Cardiac fibroblast (primary cell): ENCODE results near the gene FOXS1.

Experiments
- DNase-seq, 2 donors: peaks; one replicate each; pipeline versions ENCODE4 v3.0.0 to v3.0.0-alpha.2; 2010; ENCODE audit warnings: low read depth in 2 of 2
- H3K4me3 ChIP-seq, 2 donors: replicated peaks in 1 of 2; 1 replicate in 1 of 2; 2 replicates in 1 of 2; pipeline ENCODE4 v1.5.1; 2011; ENCODE audit warnings: low read depth in 2 of 2, low read length in 2 of 2, mild to moderate bottlenecking in 2 of 2, moderate library complexity in 1 of 2
- TF ChIP-seq, protein P1 (sequence below): IDR thresholded peaks from one replicate; pipeline ENCODE4 v1.5.1; 2011; ENCODE audit warnings: low read depth, mild to moderate bottlenecking, low read length, inconsistent platforms

Gene FOXS1

DNA sequence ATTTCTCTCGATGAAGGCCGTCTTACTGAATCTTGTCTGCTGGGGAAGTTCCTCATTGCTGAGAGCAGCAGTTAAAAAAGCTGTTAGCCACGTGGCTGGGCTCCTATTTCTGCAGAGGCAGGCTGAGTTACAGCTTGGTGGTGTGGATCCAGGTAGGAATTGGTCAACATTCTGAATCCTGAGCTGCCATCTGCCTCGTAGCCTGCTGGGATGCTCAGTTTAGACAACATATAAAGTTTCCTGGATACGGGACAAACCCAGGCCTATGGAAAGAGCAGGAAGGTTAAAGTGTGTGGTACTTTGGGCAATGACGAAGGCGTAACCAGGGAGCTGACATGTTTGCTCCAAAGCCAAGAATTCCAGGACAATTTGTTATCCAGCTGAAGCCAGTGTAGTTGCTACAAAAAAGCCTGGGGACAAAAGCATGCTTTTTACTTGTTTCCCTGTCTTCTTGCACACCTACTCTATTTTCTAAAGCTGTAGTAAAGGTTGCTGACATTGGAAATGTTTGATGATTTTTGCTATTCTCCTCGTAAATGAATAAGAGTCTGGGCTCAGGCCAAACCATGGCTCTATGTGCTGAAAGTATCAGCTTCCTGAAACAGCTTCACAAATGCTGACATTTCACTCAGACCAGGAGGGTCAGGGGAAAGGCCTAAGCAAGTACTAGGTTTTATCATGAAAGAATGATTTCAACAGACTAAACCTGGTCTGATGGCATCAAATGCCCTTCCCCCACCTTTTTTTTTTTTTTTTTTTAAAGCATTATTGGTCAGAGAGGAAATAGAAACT is 38.6 kb downstream of the FOXS1 start:
- TF ChIP-seq, protein P1, sequence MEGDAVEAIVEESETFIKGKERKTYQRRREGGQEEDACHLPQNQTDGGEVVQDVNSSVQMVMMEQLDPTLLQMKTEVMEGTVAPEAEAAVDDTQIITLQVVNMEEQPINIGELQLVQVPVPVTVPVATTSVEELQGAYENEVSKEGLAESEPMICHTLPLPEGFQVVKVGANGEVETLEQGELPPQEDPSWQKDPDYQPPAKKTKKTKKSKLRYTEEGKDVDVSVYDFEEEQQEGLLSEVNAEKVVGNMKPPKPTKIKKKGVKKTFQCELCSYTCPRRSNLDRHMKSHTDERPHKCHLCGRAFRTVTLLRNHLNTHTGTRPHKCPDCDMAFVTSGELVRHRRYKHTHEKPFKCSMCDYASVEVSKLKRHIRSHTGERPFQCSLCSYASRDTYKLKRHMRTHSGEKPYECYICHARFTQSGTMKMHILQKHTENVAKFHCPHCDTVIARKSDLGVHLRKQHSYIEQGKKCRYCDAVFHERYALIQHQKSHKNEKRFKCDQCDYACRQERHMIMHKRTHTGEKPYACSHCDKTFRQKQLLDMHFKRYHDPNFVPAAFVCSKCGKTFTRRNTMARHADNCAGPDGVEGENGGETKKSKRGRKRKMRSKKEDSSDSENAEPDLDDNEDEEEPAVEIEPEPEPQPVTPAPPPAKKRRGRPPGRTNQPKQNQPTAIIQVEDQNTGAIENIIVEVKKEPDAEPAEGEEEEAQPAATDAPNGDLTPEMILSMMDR: no peak
- no peak for DNase-seq

DNA sequence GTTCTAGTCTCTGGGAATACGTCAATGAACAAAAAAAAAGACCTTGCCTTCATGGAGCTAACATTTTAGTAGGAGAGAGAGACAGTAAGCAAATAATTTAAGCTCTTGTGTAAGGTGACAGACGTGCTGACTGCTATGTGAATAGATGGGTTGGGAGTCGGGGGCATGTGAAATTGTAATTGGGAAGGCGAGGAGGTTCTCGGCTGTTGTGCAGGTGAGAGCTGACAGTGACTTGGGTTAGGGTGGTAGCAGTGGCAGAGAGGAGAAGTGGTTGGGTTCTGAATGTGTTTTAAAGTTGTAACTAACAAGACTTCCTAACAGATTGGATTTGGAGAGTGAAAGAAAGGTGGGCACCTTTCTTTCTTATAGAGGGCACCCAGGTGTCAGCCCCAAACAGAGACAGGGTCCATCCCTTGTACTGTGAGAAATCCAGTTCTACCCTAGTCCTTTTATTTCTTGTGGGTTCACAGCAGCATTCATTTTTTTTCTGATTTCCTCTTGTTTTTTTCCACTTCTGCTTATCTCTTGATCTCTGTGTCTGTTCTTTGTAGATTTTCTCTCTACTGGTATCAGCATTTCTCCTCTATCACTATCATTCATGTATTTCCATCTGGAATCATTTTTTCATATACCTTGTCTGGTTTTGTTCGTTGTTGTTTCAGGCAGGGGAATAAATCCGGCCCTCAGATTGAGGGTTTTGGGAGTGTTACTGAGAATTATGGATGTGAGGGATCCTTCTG is 41.7 kb downstream of the FOXS1 start:
- TF ChIP-seq, protein P1: no peak
- DNase-seq: no peak
- no peak overlapping the region for H3K4me3 ChIP-seq

More for the DNA sequence above, 38.6 kb downstream of the FOXS1 start:
- H3K4me3 ChIP-seq: no peak overlapping the region

DNA sequence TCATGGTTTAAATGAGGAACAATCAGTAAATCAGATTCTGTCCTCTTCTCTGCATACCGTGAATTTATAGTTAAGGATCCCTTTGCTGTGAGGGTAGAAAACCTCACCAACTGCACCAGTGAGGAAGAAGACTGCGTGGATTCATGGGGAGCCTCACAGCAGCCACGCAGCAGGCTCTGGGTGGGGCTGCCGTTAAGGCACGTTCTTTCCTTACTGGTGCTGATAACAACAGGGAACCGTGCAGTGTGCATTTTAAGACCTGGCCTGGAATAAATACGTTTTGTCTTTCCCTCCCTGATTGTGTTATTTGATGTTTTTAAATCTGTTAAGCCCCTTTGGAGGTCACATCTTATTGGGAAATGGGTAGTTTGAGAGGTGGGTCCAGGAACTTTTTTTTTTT is 43.9 kb downstream of the FOXS1 start:
- no peak for DNase-seq
- TF ChIP-seq, protein P1: no peak

DNA sequence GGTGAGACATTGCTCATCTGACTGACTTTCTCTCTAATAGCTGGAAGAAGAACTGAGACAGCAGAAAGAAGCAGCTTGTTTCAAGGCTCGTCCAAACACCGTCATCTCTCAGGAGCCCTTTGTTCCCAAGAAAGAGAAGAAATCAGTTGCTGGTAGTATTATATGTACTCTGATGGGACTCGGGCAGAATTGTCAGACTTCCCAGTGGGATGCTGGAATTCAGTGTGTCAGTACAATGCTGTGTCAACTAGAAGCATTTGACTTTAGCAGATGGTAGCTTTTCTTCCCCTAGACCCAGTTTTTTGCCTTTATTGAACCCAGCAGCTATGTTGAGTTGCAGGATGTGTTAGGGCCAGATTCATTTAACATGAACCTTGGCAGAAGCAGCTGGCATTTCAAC is 48.0 kb downstream of the FOXS1 start:
- DNase-seq: no peak
- TF ChIP-seq, protein P1: no peak
- H3K4me3 ChIP-seq: no peak overlapping the region

More for the DNA sequence above, 43.9 kb downstream of the FOXS1 start:
- H3K4me3 ChIP-seq: no peak overlapping the region
